HepG2 (cell line): ENCODE measurements around the gene PSD4.

Experiments used
- POLR2A ChIP-seq, 2 experiments: IDR thresholded peaks; 2 replicates each; pipeline ENCODE4 v1.6.1; 2011; ENCODE audit warnings: low read depth in 2 of 2, low read length in 2 of 2, mild to moderate bottlenecking in 1 of 2, moderate library complexity in 1 of 2; ENCODE audit not compliant: insufficient read depth in 1 of 2
- TF ChIP-seq, protein P1 (sequence below): sonication (generic); formaldehyde crosslinking; IDR thresholded peaks from 2 replicates; pipeline ENCODE4 v1.5.1; 2020; ENCODE audit warnings: mild to moderate bottlenecking, missing genetic modification reagents, moderate library complexity

GRCh38 chr2:113160962-113161361 is 12.8 kb upstream of the PSD4 start:
- no peak for TF ChIP-seq POLR2A (IDR thresholded peaks at IDR 0.05; ENCODE audit: insufficient read depth in 1 of 2, low read depth in 2 of 2, low read length in 2 of 2)
- TF ChIP-seq, protein P1, sequence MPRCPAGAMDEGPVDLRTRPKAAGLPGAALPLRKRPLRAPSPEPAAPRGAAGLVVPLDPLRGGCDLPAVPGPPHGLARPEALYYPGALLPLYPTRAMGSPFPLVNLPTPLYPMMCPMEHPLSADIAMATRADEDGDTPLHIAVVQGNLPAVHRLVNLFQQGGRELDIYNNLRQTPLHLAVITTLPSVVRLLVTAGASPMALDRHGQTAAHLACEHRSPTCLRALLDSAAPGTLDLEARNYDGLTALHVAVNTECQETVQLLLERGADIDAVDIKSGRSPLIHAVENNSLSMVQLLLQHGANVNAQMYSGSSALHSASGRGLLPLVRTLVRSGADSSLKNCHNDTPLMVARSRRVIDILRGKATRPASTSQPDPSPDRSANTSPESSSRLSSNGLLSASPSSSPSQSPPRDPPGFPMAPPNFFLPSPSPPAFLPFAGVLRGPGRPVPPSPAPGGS (CRISPR knock-in tag) = no peak
